Measurements from ENCODE around the gene MARCHF3.

GRCh38 chr5:126969548-126969947 lies 60.8 kb downstream of the MARCHF3 start:
- TF ChIP-seq CTCF (conservative IDR thresholded peaks at IDR 0.05; ENCODE audit: low read length) = no peak
- no peak for TF ChIP-seq EZH2phosphoT487 (IDR thresholded peaks at IDR 0.05; ENCODE audit: borderline replicate concordance)

Measured in Loucy (cell line).